ENCODE results near the gene MAN2C1. TPM values are rescaled to one million over a fixed set of nuclear protein-coding genes. Genes with fewer than 3 reads are reported as not detected.

MAN2C1 gene
- total and polyA plus RNA-seq, 7 donors, result 54.0 to 124 (median 86.5) TPM

GRCh38 chr15:75342221-75342620, 26.2 kb downstream of the MAN2C1 start:
- DNase-seq, result no peak
- no peak overlapping the region for H3K4me3 ChIP-seq
- ATAC-seq, result no peak
- H3K27ac ChIP-seq, result no peak overlapping the region
- WGBS, 3 donors, result 85 to 87% (median 86%) methylated on average over 6 of the region's 6 CpGs
- TF ChIP-seq CTCF (IDR thresholded peaks at IDR 0.05), result no peak
- no peaks in the 10 kb centered on the region for H3K9me3 ChIP-seq
- intact Hi-C loops (cut with DNase I), result no loop called here
- no peaks in the 10 kb centered on the region for H3K27me3 ChIP-seq (ENCODE audit: insufficient read depth in 3 of 3, low read length in 2 of 3)
- H3K36me3 ChIP-seq (ENCODE audit: insufficient read depth in 1 of 2, low read depth in 1 of 2), result peaks cover 0 to 31% of the 10 kb centered on the region in 2 donors
- no peaks in the 10 kb centered on the region for H3K4me1 ChIP-seq

GRCh38 chr15:75339531-75340240, 28.7 kb downstream of the MAN2C1 start:
- TF ChIP-seq CTCF (IDR thresholded peaks at IDR 0.05), result no peak
- no peaks in the 10 kb centered on the region for H3K9me3 ChIP-seq
- peaks cover 0 to 31% of the 10 kb centered on the region in 2 donors for H3K36me3 ChIP-seq (ENCODE audit: insufficient read depth in 1 of 2, low read depth in 1 of 2)
- no peaks in the 10 kb centered on the region for H3K27me3 ChIP-seq (ENCODE audit: insufficient read depth in 3 of 3, low read length in 2 of 3)
- DNase-seq (no peak), ATAC-seq (no peak)
- WGBS, 3 donors, result 88 to 94% (median 92%) methylated on average over 13 of the region's 13 CpGs
- H3K27ac ChIP-seq, result no peak overlapping the region
- H3K4me3 ChIP-seq, result no peak overlapping the region
- intact Hi-C loops (cut with DNase I), result no loop called here
- peaks cover 12% of the 10 kb centered on the region for H3K4me1 ChIP-seq

GRCh38 chr15:75338661-75339240, 29.7 kb downstream of the MAN2C1 start:
- no peak for TF ChIP-seq CTCF (IDR thresholded peaks at IDR 0.05)
- H3K4me3 ChIP-seq, result no peak overlapping the region
- no peaks in the 10 kb centered on the region for H3K27me3 ChIP-seq (ENCODE audit: insufficient read depth in 3 of 3, low read length in 2 of 3)
- H3K4me1 ChIP-seq, result peaks cover 12% of the 10 kb centered on the region
- intact Hi-C loops (cut with DNase I), result no loop called here
- WGBS, 3 donors, result 87 to 92% (median 88%) methylated on average over 11 of the region's 11 CpGs
- no peaks in the 10 kb centered on the region for H3K9me3 ChIP-seq
- no peak for DNase-seq
- ATAC-seq, result no peak
- H3K36me3 ChIP-seq (ENCODE audit: insufficient read depth in 1 of 2, low read depth in 1 of 2), result peaks cover 0 to 31% of the 10 kb centered on the region in 2 donors
- no peak overlapping the region for H3K27ac ChIP-seq

- Histone ChIP-seq H3K4me1 (peaks cover 12% of the 10 kb centered on the region), H3K27ac (peak within 1 kb of the TSS; percentile 76), H3K36me3 (ENCODE audit: insufficient read depth in 1 of 2, low read depth in 1 of 2) (peaks cover 0 to 22% of the 10 kb centered on the region in 2 donors), H3K4me3 (peak within 1 kb of the TSS; percentile 94), H3K9me3 (no peaks in the 10 kb centered on the region), H3K27me3 (ENCODE audit: insufficient read depth in 3 of 3, low read length in 2 of 3) (no peaks in the 10 kb centered on the region)
- DNase-seq (peak; percentile 97 to 98), ATAC-seq (peak; percentile 95 to 98 (median 97))
- TF ChIP-seq CTCF (IDR thresholded peaks at IDR 0.05), result no peak
- intact Hi-C loops (cut with DNase I), result no loop called here
- WGBS, 3 donors, result 0 to 1% (median 0%) methylated on average over 39 to 42 of the region's 42 CpGs
These were observed 32.6 kb downstream of the MAN2C1 start, which contains the start of gene COMMD4 for GRCh38 chr15:75335705-75336355. Gene COMMD4 (plus strand): TSS chr15:75336063. CDS start chr15:75336090, 27 bp downstream.
